IPS-18c (cell line): ENCODE data around the gene ARHGAP28.

Experiments
- H3K4me3 ChIP-seq: 2 replicates; pipeline ENCODE4 v1.7.0; 2013; ENCODE audit warnings: low read depth, mild to moderate bottlenecking, low read length, moderate library complexity; ENCODE audit not compliant: insufficient read depth
- H3K9me3 ChIP-seq: one replicate; pipeline ENCODE4 v1.6.1; 2013; ENCODE audit warnings: mild to moderate bottlenecking, low read length, moderate library complexity; ENCODE audit not compliant: control insufficient read depth, insufficient read depth

The ARHGAP28 gene

DNA sequence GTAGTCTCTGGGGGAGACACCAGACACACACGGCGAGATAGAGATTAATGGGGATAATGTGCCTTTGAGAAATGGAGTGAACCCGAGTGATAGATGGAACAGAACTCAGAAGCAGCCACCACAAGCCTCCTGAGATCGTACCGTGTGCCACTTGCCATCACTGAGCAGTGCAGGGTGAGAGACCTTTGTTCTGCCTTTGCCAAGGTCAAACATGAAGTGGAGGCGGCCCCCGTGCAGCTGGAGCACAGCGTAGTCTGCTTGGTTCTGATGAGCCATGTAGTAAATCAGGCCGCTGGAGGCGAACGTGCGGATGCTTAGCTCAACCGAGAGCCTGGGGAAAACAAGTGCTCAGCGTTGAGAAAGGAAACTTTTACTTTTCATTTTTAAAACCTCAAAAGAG, 221.1 kb downstream of the ARHGAP28 start:
- Histone ChIP-seq H3K9me3 (no peaks in the 10 kb centered on the region), H3K4me3 (no peak overlapping the region)

GRCh38 chr18:6951336-6952090, 222.0 kb downstream of the ARHGAP28 start:
- H3K4me3 ChIP-seq, result no peak overlapping the region
- no peaks in the 10 kb centered on the region for H3K9me3 ChIP-seq

GRCh38 chr18:6954501-6954900, 225.0 kb downstream of the ARHGAP28 start:
- H3K4me3 ChIP-seq, result no peak overlapping the region
- H3K9me3 ChIP-seq, result no peaks in the 10 kb centered on the region

- H3K9me3 ChIP-seq, result no peaks in the 10 kb centered on the region
- no peak overlapping the region for H3K4me3 ChIP-seq
Observed at GRCh38 chr18:6955304-6955703, 225.8 kb downstream of the ARHGAP28 start.

- H3K9me3 ChIP-seq, result no peaks in the 10 kb centered on the region
- no peak overlapping the region for H3K4me3 ChIP-seq
Observed at GRCh38 chr18:6956495-6956894, 227.0 kb downstream of the ARHGAP28 start.

DNA sequence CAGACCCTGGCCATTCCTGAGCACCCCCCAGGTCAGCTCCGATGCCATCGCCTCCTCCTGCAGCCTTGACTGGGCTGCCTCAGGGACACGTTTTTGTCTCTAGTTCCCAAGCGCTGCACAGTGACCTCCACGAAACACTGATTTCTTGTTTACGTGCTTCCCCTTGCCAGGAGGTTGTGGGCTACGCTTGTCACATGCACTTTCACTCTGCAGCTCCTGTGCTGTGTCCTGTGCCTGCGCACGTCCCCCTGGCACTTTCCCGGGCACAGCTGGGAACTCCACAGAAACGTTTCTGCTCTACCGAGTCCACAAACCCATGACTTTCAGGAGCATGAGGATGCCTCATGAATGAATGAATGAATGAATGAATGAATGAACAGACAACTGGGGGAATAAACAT, 227.5 kb downstream of the ARHGAP28 start:
- H3K9me3 ChIP-seq, result no peaks in the 10 kb centered on the region

DNA sequence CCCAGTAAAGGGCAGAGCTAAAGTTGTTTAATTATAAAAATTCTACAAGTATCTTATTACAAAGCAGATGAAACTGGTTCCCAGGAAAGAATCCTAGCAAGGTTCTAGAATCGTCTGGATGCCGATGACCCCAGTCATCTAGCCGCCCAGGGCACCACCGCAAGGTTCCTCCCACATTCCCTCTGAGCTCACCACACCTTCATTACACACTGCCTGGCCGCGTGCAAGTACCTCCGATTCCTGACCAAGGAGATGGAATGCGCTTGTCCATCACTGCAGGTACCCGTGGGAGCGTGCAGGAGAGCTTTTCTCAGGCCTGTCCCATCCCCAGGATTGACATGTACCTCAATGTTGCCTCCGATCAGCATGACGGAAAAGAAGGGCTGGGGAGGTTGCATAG, 229.6 kb downstream of the ARHGAP28 start:
- no peak overlapping the region for H3K4me3 ChIP-seq
- H3K9me3 ChIP-seq, result no peaks in the 10 kb centered on the region

More for the DNA sequence above, 227.5 kb downstream of the ARHGAP28 start:
- no peak overlapping the region for H3K4me3 ChIP-seq

DNA sequence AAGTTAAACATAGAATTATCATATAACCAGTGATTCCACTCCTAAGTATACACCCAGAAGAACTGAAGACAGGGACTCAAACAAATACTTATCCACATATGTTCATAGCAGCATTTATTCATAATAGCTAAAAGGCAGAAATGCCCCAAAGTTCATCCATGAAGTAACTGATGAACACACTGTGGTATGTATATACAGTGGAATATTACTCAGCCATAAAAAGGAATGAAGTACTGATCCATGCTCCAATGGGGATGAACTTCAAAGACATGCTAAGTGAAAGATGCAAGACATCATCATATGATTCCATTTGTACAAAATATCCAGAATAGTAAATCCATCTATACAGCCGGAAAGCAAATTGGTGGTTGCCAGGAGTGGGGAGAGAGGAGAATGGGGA, 230.6 kb downstream of the ARHGAP28 start:
- no peak overlapping the region for H3K4me3 ChIP-seq
- H3K9me3 ChIP-seq, result no peaks in the 10 kb centered on the region

DNA sequence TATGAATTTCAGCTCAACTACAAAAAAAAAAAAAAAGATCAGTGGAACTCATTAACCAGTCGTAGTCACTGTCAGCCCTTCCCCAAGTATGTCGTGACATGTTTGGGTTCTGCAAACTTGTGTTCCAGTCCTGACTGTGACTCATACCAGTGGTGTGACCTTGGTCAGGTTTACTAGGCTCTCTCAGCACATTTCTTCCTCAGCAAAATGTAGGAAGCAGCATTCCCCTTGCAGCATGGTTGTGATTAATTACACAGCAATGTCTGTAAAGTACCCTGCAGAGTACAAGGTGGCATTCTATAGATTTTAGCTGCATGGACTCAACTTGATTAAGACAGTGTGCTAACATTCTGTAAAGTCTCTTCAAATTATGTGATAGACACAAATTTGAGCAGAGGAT, 231.1 kb downstream of the ARHGAP28 start:
- no peaks in the 10 kb centered on the region for H3K9me3 ChIP-seq

DNA sequence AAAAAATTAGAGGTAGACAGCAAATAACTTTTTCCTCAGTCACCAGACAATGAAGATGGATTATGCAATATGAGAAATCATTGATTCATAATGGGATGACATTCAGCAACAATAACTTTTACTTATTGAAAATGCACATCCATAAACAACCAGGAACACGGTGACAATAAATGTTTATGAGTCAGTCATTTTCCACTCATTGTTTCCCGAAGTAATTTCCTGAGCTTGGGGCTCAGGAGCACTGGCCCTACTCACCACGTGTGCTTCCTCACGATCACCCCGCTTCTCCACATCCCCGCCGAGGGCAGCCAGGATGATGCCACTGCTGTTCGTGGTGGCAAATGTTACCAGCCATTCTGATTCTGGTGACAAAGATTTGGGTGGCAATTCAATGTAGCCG, 231.8 kb downstream of the ARHGAP28 start:
- H3K9me3 ChIP-seq, result no peaks in the 10 kb centered on the region
- no peak overlapping the region for H3K4me3 ChIP-seq

More for the DNA sequence above, 231.1 kb downstream of the ARHGAP28 start:
- H3K4me3 ChIP-seq, result no peak overlapping the region

DNA sequence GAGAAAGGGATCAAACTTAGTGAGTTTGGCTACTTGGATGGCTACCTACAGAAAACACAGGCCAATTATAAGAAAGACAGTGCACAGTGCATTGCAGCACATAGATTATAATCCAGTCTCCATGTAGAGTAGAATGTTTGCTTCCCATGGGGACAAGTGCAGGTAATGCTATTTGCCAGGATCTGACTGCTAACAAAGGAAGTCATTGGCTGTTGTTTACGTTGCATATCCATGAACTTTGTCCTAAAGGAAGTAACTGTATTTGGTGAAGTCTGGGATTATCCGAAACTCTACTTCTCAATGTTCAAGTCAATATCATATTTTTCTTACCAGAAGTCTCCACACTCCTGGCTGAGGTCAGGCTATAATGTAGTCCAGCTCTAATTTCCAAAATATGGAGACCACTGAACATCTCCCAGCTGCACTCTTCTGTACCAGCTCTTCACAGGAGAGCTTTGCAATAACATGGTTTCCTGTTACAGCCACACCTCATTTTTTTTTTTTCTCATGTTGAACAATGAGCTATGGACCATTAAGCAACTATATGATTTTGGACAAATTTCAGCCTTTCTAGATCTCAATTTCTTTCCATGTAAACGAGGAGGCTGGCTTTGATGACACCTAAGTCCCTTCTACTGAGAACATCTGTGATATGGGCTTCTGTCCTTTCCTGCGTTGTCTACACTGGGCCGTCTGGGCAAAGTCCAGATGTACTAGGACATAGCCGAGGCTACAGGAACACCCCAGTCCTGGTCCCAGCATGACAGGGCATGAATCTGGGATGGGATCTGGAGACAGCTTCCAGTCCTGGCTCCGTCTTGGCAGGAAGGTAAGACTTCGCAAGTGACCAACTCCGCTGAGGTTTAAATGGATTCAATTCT, 233.3 kb downstream of the ARHGAP28 start:
- no peak overlapping the region for H3K4me3 ChIP-seq
- no peaks in the 10 kb centered on the region for H3K9me3 ChIP-seq

GRCh38 chr18:6963452-6964097, 234.1 kb downstream of the ARHGAP28 start:
- Histone ChIP-seq H3K4me3 (no peak overlapping the region), H3K9me3 (no peaks in the 10 kb centered on the region)
